Heart right ventricle (tissue), 16 donors: Measurements from ENCODE around the gene PCYT1B. TPM values are rescaled to one million over a fixed set of nuclear protein-coding genes. Genes with fewer than 3 reads are reported as not detected.
A peak's percentile ranks its signal among the peaks of the same experiment; 100 is the strongest.

Experiments used
- ATAC-seq, 8 donors: fragments of 200-7000 bp; cut with Tn5 transposase; one replicate each; pipeline ENCODE4 v1.9.1; 2020; ENCODE audit warnings: mild to moderate bottlenecking in 8 of 8, moderate library complexity in 8 of 8, moderate number of reproducible peaks in 1 of 8
- DNase-seq, 2 donors: peaks; one replicate each; pipeline ENCODE4 v3.0.0-alpha.2; 2020
- H3K27ac ChIP-seq, 10 donors: fragments of 200-600 bp; sonication (generic) in 2 of 10; one replicate each; pipeline versions ENCODE4 v1.5.0 to v1.8.0; 2020 to 2022; ENCODE audit warnings: mild to moderate bottlenecking in 3 of 10
- H3K27me3 ChIP-seq, 7 donors: fragments of 200-600 bp; one replicate each; pipeline ENCODE4 v1.8.0; 2021 to 2022; ENCODE audit warnings: mild to moderate bottlenecking in 2 of 7
- H3K36me3 ChIP-seq, 9 donors: fragments of 200-600 bp; sonication (generic) in 1 of 9; one replicate each; pipeline versions ENCODE4 v1.5.0 to v1.8.0; 2020 to 2022; ENCODE audit warnings: mild to moderate bottlenecking in 2 of 9
- H3K4me1 ChIP-seq, 9 donors: fragments of 200-600 bp; sonication (generic) in 1 of 9; one replicate each; pipeline versions ENCODE4 v1.5.0 to v1.8.0; 2020 to 2022; ENCODE audit warnings: mild to moderate bottlenecking in 4 of 9
- H3K4me3 ChIP-seq, 10 donors: fragments of 200-600 bp; sonication (generic) in 2 of 10; one replicate each; pipeline versions ENCODE4 v1.5.0 to v1.8.0; 2020 to 2022; ENCODE audit warnings: mild to moderate bottlenecking in 7 of 10, moderate library complexity in 2 of 10
- H3K9me3 ChIP-seq, 11 donors: fragments of 200-600 bp in 10 of 11; sonication (generic) in 2 of 11; one replicate each; pipeline versions ENCODE4 v1.5.0 to v1.8.0; 2013 to 2022; ENCODE audit warnings: mild to moderate bottlenecking in 2 of 11, control low read depth in 1 of 11, moderate library complexity in 1 of 11
- WGBS, 2 donors: extraction: QIAGEN DNeasy Blood & Tissue Kit; methylation state at CpG; one replicate each; pipeline ENCODE4 v1.1.7; 2013; ENCODE audit warnings: inconsistent platforms in 1 of 2; 5-methylcytosine and 5-hydroxymethylcytosine counted together
- intact Hi-C, 10 donors: fragments of 100-400 bp; cut with DNase I; formaldehyde crosslinking; loops; one replicate each; pipeline versions ENCODE4 v1.11.1 to v1.14.2; 2022
- polyA plus RNA-seq, 2 donors: library from polyadenylated mRNA; stranded (reverse); fragments of 200-250 nt; gene quantifications; one replicate each; pipeline ENCODE4 v1.2.3, GENCODE V29; 2013
- total RNA-seq, 10 donors: library from RNA; stranded (reverse); fragmentation: NEBNext Ultra II Directional in 3 of 10; extraction: Animal tissue kit (Norgen Biotek cat#: 25700) in 3 of 10; gene quantifications; one replicate each; pipeline versions ENCODE4 v1.2.1 to v1.2.4, GENCODE V29; 2021 to 2023
- TF ChIP-seq, protein P1 (sequence below), 9 donors: fragments of 200-600 bp; sonication (generic) in 2 of 9; IDR thresholded peaks; one replicate each; pipeline versions ENCODE4 v1.5.0 to v1.8.0; 2021 to 2022; ENCODE audit warnings: antibody characterized with exemption in 9 of 9, mild to moderate bottlenecking in 5 of 9, moderate library complexity in 1 of 9
- donor health status: Arrhythmogenic right ventricular cardiomyopathy.
- donor health status: ischemic (EF 13 %, LVEDD 7.1; RV severe dilation, severe dysfunction).
- donor health status: healthy with polysubstance abuse.
- donor health status: DM: no; HTN: yes; CAD: no.
- donor health status: DM: no; HTN: no; CAD: no.
- donor health status: ischemic (EF 25% LVEDD 6.9; RV normal size, moderate dysfunction).
- donor health status: ischemic (EF 25% LVEDD 5.7; RV mildly dilated, moderate dysfunction).
- donor health status: healthy.
- donor health status: DM: yes; HTN: yes; CAD: no.
- donor health status: Ischemic cardiomyopathy.
- donor health status: ischemic (EF 35%, LVEDD 5.7; RV mildly dilated, moderate dysfunction).
- donor health status: nonischemic (EF 11% LVEDD 7.7; RV severe dilation, severe dysfunction).
- donor health status: DM: yes; HTN: yes; CAD: no.
- donor health status: PGD.
- donor health status: ischemic (EF 29% LVEDD 5.4; RV normal size, mild dysfunction).
- donor health status: nonischemic (EF 23%, LVEDD 6.1; RV moderate dilation, normal function).

PCYT1B gene
- total and polyA plus RNA-seq, 12 donors = 0.07 to 0.34 (median 0.13) TPM; not detected in 5

DNA sequence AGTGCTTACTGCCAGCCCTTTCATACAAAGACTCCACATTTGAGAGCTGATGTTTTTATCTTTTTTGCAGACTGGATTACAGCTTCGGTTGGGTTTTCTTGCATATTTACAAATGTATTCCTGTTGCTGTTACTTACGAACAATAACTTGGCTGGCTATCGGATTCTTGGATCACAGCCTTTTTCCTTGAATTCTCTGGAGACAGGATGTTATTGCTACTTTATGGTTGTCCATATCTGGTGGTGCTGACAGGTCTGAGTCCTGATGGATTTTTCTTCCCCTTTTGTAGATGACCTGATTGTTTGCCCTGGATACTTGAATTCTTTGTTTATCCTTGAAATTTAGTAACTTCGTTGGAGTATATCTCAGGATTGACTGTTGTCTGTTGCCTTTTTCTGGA lies 104.4 kb downstream of the PCYT1B start:
- H3K27ac ChIP-seq = no peak overlapping the region
- H3K9me3 ChIP-seq = no peaks in the 10 kb centered on the region
- TF ChIP-seq, protein P1, sequence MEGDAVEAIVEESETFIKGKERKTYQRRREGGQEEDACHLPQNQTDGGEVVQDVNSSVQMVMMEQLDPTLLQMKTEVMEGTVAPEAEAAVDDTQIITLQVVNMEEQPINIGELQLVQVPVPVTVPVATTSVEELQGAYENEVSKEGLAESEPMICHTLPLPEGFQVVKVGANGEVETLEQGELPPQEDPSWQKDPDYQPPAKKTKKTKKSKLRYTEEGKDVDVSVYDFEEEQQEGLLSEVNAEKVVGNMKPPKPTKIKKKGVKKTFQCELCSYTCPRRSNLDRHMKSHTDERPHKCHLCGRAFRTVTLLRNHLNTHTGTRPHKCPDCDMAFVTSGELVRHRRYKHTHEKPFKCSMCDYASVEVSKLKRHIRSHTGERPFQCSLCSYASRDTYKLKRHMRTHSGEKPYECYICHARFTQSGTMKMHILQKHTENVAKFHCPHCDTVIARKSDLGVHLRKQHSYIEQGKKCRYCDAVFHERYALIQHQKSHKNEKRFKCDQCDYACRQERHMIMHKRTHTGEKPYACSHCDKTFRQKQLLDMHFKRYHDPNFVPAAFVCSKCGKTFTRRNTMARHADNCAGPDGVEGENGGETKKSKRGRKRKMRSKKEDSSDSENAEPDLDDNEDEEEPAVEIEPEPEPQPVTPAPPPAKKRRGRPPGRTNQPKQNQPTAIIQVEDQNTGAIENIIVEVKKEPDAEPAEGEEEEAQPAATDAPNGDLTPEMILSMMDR (IDR thresholded peaks at IDR 0.05) = no peak
- 37 to 45% methylated on average over 4 of the region's 4 CpGs for WGBS, 2 donors
- no peak overlapping the region for H3K4me3 ChIP-seq
- DNase-seq (no peak), ATAC-seq (peak in 1 of 8 donors; percentile 19)
- intact Hi-C loops = no loop called here
- H3K4me1 ChIP-seq = peaks cover 0 to 6% (median 0%) of the 10 kb centered on the region in 9 donors
- peaks cover 0 to 13% (median 0%) of the 10 kb centered on the region in 9 donors for H3K36me3 ChIP-seq
- peaks cover 0 to 8% (median 0%) of the 10 kb centered on the region in 7 donors for H3K27me3 ChIP-seq

DNA sequence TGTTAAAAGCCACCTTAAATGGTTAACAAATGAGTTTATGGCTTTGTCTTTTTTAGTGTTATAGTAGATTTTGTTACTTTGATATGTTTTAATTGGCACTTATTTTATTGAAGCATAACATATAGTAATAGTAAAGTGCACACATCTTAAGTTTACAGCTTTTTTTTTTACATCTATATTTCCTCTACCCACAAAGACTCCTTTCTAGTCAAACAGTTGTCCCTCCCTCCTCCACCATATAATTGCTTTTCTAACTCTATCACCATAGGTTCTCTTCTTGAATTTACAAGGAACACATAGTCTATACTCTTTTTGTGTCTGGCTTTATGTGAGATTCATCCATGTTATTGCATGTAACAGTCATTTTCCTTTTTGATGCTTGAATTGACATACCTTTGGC lies 110.6 kb downstream of the PCYT1B start:
- intact Hi-C loops = no loop called here
- H3K27ac ChIP-seq = no peak overlapping the region
- no peaks in the 10 kb centered on the region for H3K9me3 ChIP-seq
- no peak for DNase-seq
- H3K4me3 ChIP-seq = no peak overlapping the region
- peaks cover 0 to 49% (median 0%) of the 10 kb centered on the region in 9 donors for H3K36me3 ChIP-seq
- no peaks in the 10 kb centered on the region for H3K4me1 ChIP-seq
- TF ChIP-seq, protein P1 (IDR thresholded peaks at IDR 0.05) = no peak
- H3K27me3 ChIP-seq = peaks cover 0 to 3% (median 0%) of the 10 kb centered on the region in 7 donors
- no peak for ATAC-seq

DNA sequence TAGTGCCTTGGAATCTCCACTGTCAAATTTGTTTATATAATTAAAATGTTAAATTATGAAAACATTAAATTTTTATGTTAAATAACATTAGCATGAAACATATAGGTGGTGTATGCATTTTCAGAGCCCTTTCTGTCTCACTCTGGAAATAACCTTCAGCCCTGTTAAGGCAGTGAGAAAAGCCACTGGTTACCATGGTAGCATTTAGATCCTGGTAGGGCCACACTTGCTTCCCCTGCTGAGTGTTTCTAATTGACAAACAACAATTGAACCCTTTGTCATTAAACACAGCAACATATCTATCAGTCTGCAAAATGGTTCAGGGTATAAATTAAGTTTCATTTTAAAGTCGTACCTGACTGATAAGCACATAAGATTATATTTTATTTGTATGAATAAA lies 118.5 kb downstream of the PCYT1B start:
- intact Hi-C loops = no loop called here

DNA sequence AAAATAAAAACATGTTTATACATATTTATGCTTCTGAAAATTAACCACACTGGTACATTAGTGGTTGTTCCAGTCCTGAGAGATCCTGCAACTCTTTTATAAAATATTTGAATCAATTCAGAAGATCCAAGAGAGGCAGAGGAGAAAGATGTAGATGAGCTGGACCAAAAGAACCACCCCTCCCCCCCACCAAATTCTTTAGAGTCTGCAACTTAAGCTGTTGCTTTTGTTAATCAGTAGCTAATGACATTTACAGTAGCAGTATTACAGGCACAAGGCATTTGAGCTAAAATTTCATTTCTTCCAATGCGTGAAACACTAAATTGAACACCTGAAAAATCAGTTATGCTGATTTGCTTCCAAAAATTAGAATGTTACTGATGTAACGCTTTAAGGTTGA lies 120.5 kb downstream of the PCYT1B start:
- no peak overlapping the region for H3K27ac ChIP-seq
- H3K27me3 ChIP-seq = no peaks in the 10 kb centered on the region
- intact Hi-C loops = no loop called here
- no peak overlapping the region for H3K4me3 ChIP-seq
- TF ChIP-seq, protein P1 (IDR thresholded peaks at IDR 0.05) = no peak
- DNase-seq = no peak
- no peaks in the 10 kb centered on the region for H3K9me3 ChIP-seq
- no peaks in the 10 kb centered on the region for H3K4me1 ChIP-seq
- peaks cover 0 to 40% (median 0%) of the 10 kb centered on the region in 9 donors for H3K36me3 ChIP-seq
- 84 to 92% methylated on average over 2 of the region's 2 CpGs for WGBS, 2 donors
- no peak for ATAC-seq

More for the DNA sequence above, 118.5 kb downstream of the PCYT1B start:
- H3K36me3 ChIP-seq = peaks cover 0 to 56% (median 0%) of the 10 kb centered on the region in 9 donors
- H3K27me3 ChIP-seq = no peaks in the 10 kb centered on the region
- no peak for DNase-seq
- 75 to 77% methylated on average over 1 of the region's 1 CpG for WGBS, 2 donors
- H3K4me1 ChIP-seq = no peaks in the 10 kb centered on the region
- H3K4me3 ChIP-seq = no peak overlapping the region
- TF ChIP-seq, protein P1 (IDR thresholded peaks at IDR 0.05) = no peak
- H3K9me3 ChIP-seq = no peaks in the 10 kb centered on the region
- ATAC-seq = no peak
- H3K27ac ChIP-seq = no peak overlapping the region
